GDM1 (cell line): ENCODE results near the gene SPATA32.
"Not testable (repeated sequence)": the region's sequence is repeated elsewhere in the genome, so short reads cannot be mapped to it uniquely, and the experiment has no call there.

Experiments used
- DNase-seq: peaks from one replicate; lab custom pipeline; 2025; lab: John Stamatoyannopoulos, UW

The SPATA32 gene, protein sequence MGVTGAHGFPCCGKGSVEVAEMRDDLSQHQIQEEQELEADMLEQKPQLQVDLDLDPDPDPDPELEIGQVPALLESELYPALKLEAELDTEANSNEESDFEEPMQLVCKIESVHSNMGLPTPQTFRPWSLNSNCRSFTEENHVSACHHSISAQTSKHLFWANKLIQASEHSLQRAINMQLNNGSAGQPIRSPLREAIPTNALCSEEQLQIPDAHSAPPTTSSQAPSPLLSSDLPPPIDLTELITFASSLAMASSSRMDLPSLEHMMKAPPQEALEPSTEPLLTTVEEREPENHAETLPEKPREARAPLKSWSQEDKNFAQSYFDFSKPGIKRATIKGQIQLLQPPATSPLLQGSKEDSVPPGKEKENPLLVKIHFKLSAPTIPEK

DNA sequence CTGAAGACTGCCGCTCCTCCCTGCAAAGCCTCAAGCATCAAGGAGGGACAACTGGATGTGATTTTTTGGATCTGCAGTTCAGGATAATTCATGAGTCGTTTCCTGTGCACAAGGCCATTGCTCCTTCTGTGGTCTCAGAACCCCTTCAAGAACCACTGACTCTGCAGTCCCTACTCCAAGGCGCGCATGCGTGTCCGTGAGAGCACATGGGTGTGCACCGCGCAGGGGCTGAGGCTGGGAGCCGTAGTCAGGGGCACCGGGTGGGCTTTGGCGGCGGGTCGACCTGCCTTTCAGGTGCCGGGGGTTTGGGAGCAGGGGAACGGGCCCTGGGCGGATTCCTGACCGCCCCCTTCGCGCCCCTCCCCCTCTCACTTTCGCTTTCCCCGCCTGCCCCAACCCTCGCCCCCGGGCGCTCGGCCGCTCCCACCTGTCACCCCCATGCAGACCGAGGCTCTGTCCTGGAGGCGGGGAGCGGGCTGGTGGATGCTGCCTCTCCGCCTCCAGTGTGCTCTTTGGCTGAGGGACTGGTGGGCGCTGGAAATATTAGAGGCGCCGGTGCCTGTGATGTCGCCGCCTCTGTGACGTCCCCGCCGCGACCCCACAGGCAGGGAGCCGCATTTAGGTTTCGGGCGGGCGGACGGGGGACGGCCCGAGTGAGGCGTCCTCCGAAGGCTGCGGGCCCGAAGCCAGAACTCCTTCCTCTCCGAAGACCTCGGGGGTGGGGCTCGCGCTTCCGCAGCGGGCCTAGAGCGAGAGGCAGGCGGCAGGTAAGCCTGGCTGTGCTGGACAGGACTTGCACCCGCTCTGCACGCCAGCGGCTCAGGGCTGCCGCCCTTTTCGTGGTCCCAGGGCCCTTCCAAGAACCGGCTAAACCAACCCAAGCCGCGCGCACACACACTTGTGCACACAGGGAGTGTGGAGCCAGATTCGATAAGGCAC lies at the start of gene SPATA32:
Gene SPATA32, minus strand, starts transcription at position 518 of the 939 bp plus-strand sequence. Its CDS starts 78 bp downstream, at position 440.
- no peak for DNase-seq

- no peak for DNase-seq
Observed at GRCh38 chr17:45311401-45311759, 49.5 kb upstream of the SPATA32 start.

DNA sequence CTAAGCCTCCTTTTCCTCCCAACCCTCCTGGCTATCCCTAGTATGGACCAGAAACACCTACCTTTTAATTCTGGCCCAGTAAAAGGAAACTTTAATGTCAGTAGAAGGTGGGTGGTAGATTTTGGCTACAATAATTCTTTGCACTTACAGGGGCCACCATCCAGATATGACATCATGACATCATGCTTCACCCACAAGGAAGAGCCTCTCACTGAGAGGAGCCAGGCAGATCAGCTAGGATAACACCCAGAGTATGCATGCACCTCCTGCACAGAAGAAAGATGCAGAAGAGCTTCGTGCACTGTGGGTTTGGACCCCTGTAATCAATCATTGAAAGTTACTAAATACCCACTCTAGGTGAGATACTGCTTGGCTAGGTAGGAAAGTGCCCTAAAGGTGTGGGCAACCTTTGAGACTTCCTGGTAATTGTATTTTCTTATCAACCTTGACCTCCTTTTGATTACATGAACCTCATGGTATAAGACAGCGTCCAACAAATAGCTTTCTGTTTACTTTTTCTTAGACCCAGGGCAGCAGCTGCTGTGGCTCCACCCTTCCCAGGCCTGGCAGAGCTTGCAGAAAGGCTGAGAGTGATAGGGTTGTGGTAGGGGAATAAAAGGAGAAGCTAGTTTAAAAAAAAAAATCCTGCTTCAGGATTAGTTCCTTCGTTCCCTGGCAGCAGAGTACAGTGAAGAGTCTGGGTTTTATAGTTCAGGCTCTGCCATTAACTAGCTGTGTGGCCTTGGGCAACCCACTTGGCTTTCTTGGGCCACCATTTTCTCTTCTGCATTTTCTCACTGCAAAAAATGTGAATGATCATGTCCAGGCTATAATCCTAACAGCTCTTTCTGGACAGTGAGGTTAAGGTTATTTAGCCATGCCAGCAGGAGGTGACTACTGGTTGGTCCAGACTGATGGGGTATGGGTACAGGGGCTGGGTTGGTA lies 48.8 kb upstream of the SPATA32 start:
- DNase-seq, result peak; percentile 39

GRCh38 chr17:45309400-45309799 lies 47.5 kb upstream of the SPATA32 start:
- no peak for DNase-seq

DNA sequence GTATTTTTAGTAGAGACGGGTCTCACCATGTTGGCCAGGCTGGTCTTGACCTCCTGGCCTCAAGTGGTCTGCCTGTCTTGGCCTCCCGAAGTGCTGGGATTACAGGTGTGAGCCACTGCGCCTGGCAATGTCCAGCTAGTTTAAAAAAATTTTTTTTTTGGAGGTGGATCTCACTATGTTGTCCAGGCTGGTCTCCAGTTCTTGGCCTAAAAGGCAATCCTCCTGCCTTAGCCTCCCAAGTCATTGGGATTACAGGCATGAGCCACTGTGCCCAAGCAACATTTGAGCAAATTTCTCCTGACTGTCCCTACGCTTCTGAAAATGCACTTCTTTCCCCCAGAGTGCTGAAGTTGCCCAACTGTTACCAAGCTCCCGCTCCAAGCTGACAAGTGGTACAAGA lies 46.9 kb upstream of the SPATA32 start:
- no peak for DNase-seq

GRCh38 chr17:45308016-45308365 lies 46.1 kb upstream of the SPATA32 start:
- DNase-seq, result no peak

DNA sequence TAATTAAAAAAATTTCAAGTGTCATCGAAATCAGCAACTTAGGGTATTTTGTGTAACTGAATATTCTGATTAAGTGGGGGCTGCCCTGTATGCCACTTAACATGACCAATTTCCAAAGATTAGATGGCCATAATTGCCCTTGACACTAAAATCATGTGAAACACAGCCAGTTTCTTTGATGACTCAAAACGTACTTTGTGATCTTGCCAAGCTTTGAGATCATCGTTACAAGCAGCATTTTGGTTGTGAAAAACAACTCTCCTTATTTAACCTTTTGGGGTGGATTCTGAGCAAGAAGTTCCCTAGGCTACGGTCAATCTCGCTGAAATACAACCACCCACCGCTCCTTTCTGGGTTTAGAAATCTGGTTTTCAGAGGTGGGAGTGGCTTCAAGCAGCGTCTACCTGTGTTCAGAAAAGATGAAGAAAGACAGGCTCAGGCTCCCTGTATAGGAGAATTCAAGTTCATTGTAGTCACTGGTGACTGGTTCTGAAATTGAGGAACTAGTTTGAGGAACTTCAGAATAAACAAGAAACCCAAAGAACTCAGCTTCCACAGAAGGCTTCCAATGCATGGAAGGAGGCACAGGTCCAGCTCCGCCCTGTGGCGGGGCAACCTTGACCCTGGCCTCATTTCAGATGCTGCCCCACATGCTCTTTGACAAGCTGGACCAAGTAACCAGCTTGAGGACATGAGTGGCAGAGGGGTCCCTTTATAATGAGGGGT lies 45.6 kb upstream of the SPATA32 start:
- DNase-seq, result peak; percentile 46

DNA sequence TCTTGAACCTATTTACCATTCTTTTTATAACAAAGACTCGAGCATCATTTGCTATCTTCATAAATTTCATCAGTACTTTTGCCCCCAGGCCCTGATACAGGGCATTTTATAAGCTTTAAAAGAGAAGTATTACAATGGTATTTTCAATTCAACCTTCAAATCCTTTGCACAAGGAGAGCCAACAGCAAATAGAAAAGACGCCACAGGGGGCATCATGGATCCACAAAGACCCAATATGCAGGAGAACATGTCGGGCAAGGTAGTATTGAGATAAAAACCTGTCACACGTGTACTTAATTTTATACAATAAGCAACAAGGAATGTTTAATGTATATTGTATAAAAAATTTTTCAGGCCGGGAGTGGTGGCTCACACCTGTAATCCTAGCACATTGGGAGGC lies 44.7 kb upstream of the SPATA32 start:
- DNase-seq, result no peak

GRCh38 chr17:45306094-45306493 lies 44.2 kb upstream of the SPATA32 start:
- DNase-seq, result no peak

DNA sequence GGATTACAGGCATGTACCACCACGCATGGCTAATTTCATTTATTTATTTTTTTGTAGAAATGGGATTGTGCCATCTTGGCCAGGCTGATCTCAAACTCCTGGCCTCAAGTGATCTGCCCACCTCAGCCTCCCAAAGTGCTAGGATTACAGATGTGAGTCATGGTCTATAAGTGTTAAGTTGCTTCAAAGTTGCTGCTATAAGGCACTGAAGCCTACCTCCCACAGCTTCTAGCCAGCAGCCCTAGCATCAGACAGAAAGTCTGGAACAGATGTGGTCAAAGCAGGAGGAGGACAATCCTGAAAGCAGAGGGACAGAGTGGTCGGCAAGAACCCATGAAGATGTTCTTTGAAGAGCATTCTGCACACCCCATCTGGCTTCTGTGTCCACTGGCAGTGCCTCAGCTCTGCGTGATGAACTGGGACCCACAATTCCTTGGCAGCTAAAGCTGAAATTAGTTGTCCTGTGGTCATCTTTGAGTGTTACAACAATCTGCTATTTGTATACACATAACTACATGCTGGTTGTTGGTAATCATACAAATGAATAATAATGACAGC lies 43.7 kb upstream of the SPATA32 start:
- DNase-seq, result no peak

GRCh38 chr17:45302649-45303173 lies 40.8 kb upstream of the SPATA32 start:
- no peak for DNase-seq

GRCh38 chr17:45302220-45302619 lies 40.3 kb upstream of the SPATA32 start:
- DNase-seq, result not testable (repeated sequence)

DNA sequence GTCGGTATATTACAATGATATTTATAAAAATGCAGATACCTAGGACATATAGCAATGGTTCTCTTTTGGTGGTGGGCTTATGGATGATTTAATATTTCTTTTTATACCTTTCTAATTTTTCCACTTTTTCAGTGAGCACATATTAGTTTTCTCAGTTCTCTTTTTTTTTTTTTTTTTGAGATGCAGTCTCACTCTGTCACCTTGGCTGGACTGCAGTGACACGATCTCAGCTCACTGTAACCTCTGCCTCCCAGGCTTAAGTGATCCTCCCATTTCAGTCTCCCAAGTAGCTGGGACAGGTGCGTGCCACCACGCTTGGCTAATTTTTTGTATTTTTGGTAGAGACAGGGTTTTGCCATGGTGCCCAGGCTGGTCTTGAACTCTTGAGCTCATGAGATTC lies 39.8 kb upstream of the SPATA32 start:
- DNase-seq, result no peak

- DNase-seq, result no peak
Observed at GRCh38 chr17:45300060-45300751, 38.3 kb upstream of the SPATA32 start.

DNA sequence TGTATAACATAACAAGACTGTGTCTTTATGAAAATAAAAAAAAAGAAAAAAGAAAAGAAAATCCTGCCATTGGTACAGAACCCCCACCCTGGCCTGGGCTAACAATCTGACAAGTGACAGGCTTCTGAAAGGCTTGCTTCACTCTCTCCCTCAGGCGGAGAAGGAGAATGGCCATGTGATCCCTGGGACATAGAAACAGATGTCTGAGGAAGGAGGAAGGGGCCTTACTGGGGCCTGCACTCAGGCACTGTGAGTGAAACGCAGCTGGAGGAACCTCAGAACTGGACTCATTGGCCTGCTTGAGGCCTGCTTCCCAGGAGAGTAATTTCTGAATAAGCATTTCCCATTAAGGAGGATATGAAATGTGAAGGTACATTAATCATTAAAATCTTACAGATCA lies 37.5 kb upstream of the SPATA32 start:
- DNase-seq, result no peak

GRCh38 chr17:45298546-45299285 lies 36.8 kb upstream of the SPATA32 start:
- DNase-seq, result no peak

DNA sequence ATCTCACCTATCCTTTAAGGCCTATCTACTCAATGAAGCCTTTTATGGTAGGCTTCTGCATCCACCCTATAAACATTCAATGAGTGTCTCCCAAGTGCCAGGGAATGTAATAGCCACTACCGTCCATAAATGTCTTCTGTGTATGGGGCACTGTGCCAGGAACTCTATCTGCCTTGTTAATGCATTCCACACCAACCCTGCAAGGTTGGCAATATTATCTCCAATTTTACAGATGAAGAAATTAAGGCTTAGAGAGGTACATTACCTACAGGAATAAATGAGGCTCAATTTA lies 34.9 kb upstream of the SPATA32 start:
- DNase-seq, result no peak

DNA sequence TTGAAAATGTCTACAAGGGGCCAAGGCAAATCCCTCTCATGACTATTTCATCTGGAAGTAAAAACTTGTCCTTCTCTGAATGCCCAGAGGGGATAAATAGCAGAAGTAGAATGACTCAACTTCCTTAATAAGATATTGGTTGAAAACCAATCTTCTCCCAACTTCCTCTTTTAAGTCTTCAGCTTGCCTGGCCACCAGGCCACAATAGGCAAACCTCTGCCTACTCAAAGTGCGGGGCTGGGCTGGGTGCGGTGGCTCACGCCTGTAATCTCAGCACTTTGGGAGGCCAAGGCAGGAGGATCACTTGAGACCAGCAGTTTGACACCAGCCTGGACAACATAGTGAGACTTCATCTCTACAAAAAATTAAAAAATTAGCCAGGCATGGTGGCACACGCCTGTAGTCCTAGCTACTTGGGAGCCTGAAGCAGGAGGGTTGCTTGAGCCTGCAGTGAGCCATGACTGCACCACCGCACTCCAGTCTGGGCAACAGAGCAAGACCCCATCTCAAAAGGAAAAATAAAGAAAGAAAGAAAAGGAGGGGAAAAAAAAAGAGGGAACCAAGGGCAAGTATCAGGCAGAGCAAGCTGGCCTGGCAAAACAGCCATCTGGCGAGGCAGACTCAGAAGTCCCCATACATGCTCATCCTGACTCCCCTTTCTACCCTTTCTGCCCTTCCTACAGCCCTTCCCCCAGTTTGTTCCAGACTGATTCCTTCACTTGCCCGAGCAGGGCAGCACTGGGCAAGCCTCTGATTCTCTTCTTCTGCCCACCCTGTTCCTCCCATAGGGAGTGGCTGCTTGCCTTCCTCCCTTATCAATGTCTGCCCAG lies 34.3 kb upstream of the SPATA32 start:
- peak; percentile 71 for DNase-seq

- no peak for DNase-seq
Observed at GRCh38 chr17:45294506-45294905, 32.6 kb upstream of the SPATA32 start.
